Upper lobe of right lung (tissue), 1 donor: ENCODE results near the gene ATPAF2. TPM values are rescaled to one million over a fixed set of nuclear protein-coding genes. Genes with fewer than 3 reads are reported as not detected.
"Not testable (repeated sequence)": the region's sequence is repeated elsewhere in the genome, so short reads cannot be mapped to it uniquely, and the experiment has no call there.

ENCODE experiments used
- ATAC-seq: fragments of 200-7000 bp; cut with Tn5 transposase; one replicate; pipeline ENCODE4 v1.9.1; 2020; ENCODE audit warnings: mild to moderate bottlenecking, moderate library complexity
- DNase-seq: peaks from one replicate; pipeline ENCODE4 v3.0.0-alpha.2; 2020
- H3K27ac ChIP-seq: fragments of 200-600 bp; one replicate; pipeline ENCODE4 v1.8.0; 2022
- H3K27me3 ChIP-seq: fragments of 200-600 bp; one replicate; pipeline ENCODE4 v1.8.0; 2022; ENCODE audit warnings: mild to moderate bottlenecking
- H3K36me3 ChIP-seq: fragments of 200-600 bp; one replicate; pipeline ENCODE4 v1.8.0; 2022
- H3K4me1 ChIP-seq: fragments of 200-600 bp; one replicate; pipeline ENCODE4 v1.8.0; 2022
- H3K4me3 ChIP-seq: fragments of 200-600 bp; one replicate; pipeline ENCODE4 v1.8.0; 2022; ENCODE audit warnings: mild to moderate bottlenecking
- H3K9me3 ChIP-seq: fragments of 200-600 bp; one replicate; pipeline ENCODE4 v1.8.0; 2022
- intact Hi-C: fragments of 100-400 bp; cut with DNase I; formaldehyde crosslinking; loops from one replicate; pipeline ENCODE4 v1.11.0; 2022
- total RNA-seq: library from RNA; stranded (reverse); fragmentation: NEBNext Ultra II Directional; extraction: Animal tissue kit (Norgen Biotek cat#: 25700); gene quantifications from one replicate; pipeline ENCODE4 v1.2.1, GENCODE V29; 2021
- TF ChIP-seq, protein P1 (sequence below): fragments of 200-600 bp; IDR thresholded peaks from one replicate; pipeline ENCODE4 v1.8.0; 2022; ENCODE audit warnings: antibody characterized with exemption
- donor health status: DM: no; HTN: yes; CAD: no; lungs with severe emphysema.

ATPAF2 gene
- total RNA-seq, 1 donor from 2014 or later, result 26.3 TPM

DNA sequence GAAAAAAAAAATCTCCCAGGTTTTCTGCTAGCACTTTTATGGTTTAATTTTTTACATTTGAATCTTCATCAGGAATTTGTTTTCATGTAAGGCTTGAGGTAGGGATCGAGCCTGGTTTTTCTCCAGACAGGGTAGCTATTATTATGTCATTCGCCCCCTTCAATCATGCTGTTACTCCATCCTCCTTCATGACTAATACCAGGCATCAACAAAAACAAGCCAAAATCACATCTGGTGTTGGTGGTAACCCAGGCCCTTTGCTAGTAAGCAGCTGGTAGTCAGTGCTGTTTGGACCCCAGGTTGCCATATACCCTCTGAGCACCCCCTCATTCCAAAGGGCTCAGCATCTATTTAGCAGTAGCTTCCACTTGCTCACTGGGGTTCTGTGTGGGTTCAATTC is 36.8 kb downstream of the ATPAF2 start:
- Histone ChIP-seq H3K4me3 (no peak overlapping the region), H3K4me1 (no peaks in the 10 kb centered on the region), H3K27me3 (no peaks in the 10 kb centered on the region), H3K27ac (no peak overlapping the region), H3K9me3 (no peaks in the 10 kb centered on the region), H3K36me3 (no peaks in the 10 kb centered on the region)
- intact Hi-C loops, result no loop called here
- ATAC-seq (no peak), DNase-seq (no peak)
- TF ChIP-seq, protein P1, sequence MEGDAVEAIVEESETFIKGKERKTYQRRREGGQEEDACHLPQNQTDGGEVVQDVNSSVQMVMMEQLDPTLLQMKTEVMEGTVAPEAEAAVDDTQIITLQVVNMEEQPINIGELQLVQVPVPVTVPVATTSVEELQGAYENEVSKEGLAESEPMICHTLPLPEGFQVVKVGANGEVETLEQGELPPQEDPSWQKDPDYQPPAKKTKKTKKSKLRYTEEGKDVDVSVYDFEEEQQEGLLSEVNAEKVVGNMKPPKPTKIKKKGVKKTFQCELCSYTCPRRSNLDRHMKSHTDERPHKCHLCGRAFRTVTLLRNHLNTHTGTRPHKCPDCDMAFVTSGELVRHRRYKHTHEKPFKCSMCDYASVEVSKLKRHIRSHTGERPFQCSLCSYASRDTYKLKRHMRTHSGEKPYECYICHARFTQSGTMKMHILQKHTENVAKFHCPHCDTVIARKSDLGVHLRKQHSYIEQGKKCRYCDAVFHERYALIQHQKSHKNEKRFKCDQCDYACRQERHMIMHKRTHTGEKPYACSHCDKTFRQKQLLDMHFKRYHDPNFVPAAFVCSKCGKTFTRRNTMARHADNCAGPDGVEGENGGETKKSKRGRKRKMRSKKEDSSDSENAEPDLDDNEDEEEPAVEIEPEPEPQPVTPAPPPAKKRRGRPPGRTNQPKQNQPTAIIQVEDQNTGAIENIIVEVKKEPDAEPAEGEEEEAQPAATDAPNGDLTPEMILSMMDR, result no peak

DNA sequence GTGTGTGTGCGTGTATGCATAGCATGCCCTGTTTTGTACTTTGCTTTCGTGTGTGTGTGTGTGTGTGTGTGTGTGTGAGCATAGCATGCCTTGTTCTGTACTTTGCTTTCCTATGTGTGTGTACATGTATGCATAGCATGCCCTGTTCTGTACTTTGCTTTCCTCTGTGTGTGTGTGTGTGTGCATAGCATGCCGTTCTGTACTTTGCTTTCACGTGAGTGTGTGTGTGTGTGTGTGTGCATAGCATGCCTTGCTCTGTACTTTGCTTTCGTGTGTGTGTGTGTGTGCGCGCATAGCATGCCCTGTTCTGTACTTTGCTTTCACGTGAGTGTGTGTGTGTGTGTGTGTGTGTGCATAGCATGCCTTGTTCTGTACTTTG is 38.9 kb downstream of the ATPAF2 start:
- H3K27ac ChIP-seq, result no peak overlapping the region
- TF ChIP-seq, protein P1, result no peak
- no peak overlapping the region for H3K4me3 ChIP-seq
- no peaks in the 10 kb centered on the region for H3K36me3 ChIP-seq
- no peak for DNase-seq
- no peaks in the 10 kb centered on the region for H3K9me3 ChIP-seq
- intact Hi-C loops, result no loop called here
- no peaks in the 10 kb centered on the region for H3K4me1 ChIP-seq
- no peaks in the 10 kb centered on the region for H3K27me3 ChIP-seq
- no peak for ATAC-seq

DNA sequence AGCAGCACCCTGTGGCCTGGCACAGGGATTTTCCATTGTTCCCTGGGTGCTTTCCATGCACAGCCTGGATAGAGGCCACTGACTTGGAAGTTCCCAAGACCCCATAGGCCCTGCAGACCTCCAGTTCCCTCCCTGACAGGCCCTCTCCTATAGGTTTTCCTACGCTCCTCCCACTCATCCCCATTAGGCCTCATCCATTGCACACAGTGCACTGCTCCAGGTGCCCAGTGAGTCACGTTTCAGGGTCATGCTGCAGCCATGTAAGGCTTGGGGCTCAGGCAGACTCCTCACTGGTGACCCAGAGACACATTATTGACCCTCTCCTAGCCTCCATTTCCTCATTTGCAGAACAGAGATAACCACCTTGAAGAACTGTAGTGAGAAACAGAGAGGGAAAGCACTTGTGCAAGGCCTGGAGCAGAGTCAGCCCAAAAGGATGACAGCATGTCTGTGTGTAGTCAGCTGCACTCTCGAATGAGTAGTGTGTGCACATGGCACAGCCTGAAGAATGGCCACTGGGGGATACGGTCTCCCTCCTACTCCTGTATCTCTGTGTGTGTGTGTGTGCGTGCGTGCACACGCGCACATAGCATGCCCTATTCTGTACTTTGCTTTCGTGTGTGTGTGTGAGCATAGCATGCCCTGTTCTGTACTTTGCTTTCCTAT is 39.5 kb downstream of the ATPAF2 start:
- no peaks in the 10 kb centered on the region for H3K27me3 ChIP-seq
- TF ChIP-seq, protein P1, result no peak
- no peak overlapping the region for H3K4me3 ChIP-seq
- no peaks in the 10 kb centered on the region for H3K4me1 ChIP-seq
- H3K36me3 ChIP-seq, result no peaks in the 10 kb centered on the region
- no peak overlapping the region for H3K27ac ChIP-seq
- H3K9me3 ChIP-seq, result no peaks in the 10 kb centered on the region
- ATAC-seq (no peak), DNase-seq (no peak)
- intact Hi-C loops, result no loop called here

DNA sequence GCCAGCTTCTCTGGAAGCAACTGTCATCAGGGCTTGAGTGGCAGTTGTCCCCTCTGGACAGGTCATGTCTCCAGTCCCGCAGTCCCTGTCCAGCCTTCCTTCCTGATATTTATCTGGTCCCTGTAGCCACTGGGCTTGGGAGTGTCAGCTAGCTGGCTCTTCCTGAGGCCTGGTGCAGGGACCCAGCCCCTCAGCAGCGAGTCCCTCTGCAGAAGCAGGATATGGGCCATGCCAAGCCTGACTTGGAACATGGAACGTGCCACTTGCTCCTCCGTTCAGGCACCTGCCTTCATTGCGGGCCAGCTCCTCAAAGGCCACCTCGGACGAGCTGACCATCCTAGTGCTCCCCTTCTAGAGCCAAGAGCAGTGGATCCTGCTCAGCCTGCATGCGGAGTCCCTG is 40.0 kb downstream of the ATPAF2 start:
- ATAC-seq (no peak), DNase-seq (no peak)
- H3K9me3 ChIP-seq, result no peaks in the 10 kb centered on the region
- no peaks in the 10 kb centered on the region for H3K36me3 ChIP-seq
- H3K27me3 ChIP-seq, result no peaks in the 10 kb centered on the region
- no peaks in the 10 kb centered on the region for H3K4me1 ChIP-seq
- H3K27ac ChIP-seq, result no peak overlapping the region
- TF ChIP-seq, protein P1, result no peak
- intact Hi-C loops, result no loop called here
- no peak overlapping the region for H3K4me3 ChIP-seq

DNA sequence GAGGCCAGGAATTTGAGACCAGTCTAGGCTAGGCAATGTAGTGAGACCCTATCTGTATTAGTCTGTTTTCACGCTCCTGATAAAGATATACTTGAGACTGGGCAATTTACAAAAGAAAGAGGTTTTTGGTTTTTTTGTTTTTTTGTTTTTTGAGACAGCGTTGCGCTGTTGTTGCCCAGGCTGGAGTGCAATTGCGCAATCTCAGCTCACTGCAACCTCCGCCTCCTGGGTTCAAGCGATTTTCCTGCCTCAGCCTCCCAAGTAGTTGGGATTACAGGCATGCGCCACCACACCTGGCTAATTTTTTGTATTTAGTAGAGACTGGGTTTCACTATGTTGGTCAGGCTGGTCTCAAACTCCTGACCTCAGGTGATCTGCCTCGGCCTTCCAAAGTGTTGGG is 43.1 kb downstream of the ATPAF2 start:
- H3K36me3 ChIP-seq, H3K4me1 ChIP-seq, ATAC-seq: not testable (repeated sequence)

DNA sequence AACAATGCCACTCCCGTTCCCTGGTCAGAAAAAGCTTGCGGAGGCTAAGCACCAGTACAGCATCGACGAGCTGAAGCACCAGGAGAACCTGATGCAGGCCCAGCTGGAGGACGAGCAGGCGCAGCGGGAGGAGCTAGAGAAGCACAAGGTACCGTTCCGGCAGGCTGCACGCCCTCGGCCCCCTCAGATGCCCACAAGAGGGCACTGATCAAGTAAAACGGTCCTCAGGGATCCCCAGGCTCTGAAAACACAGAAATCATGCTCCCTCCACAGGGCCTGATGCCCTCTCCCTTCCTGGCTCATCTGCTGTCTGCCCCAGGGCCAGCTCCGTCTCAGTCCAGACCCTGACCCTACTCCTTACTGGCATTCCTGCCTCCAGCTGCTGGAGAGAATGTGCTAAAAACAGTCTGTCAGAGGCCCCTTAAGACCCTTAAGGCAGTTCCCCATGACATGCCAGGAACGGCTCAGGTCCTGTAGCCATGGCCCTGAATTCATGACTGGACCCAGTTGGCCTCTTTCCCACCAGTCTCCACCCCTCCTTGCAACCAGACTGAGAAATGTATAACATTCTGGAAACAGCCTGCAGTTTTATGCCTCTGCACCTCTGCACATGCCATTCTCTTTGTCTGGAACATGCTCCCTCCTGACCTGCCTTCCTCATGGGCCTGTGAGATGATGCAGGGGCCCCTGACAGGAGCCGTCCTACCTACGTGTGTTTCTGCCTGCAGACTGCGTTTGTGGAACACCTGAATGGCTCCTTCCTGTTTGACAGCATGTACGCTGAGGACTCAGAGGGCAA is 44.5 kb downstream of the ATPAF2 start:
- TF ChIP-seq, protein P1, result peak; percentile 29
- Histone ChIP-seq H3K27ac (no peak overlapping the region), H3K9me3 (no peaks in the 10 kb centered on the region), H3K4me3 (no peak overlapping the region), H3K27me3 (no peaks in the 10 kb centered on the region), H3K4me1 (no peaks in the 10 kb centered on the region), H3K36me3 (no peaks in the 10 kb centered on the region)
- intact Hi-C loops, result no loop called here
- DNase-seq (no peak), ATAC-seq (peak; percentile 33)

More for the DNA sequence above, 43.1 kb downstream of the ATPAF2 start:
- H3K9me3 ChIP-seq, H3K4me3 ChIP-seq, intact Hi-C loops, DNase-seq, H3K27ac ChIP-seq, H3K27me3 ChIP-seq: not testable (repeated sequence)
